ENCODE measurements around the gene GPR151. TPM values are rescaled to one million over a fixed set of nuclear protein-coding genes. Genes with fewer than 3 reads are reported as not detected.

The GPR151 gene
- total RNA-seq, result not detected in 2 replicates

GRCh38 chr5:146516151-146516475 is at the start of gene GPR151:
Gene GPR151, minus strand, starts transcription at chr5:146516190. Its CDS starts 77 bp downstream, at chr5:146516113.

Other genes starting within 250 kb of the GPR151 start
- 0.24 TPM in 1 of 2 replicates, not detected in the other for gene POU4F3, start 177.4 kb downstream of the GPR151 start, total RNA-seq
- 21.9 and 43.3 TPM in 2 replicates for gene TCERG1, start 68.9 kb downstream of the GPR151 start, total RNA-seq

Data from tracheal epithelial cell (primary cell).